SK-N-MC (cell line): ENCODE results near the gene ZNF319.

Experiments used
- EZH2 ChIP-seq: fragments of 200-600 bp; sonication (generic); IDR thresholded peaks from one replicate; pipeline ENCODE4 v1.6.1; 2017; ENCODE audit warnings: antibody characterized with exemption
- POLR2AphosphoS5 ChIP-seq: IDR thresholded peaks from 2 replicates; pipeline ENCODE4 v1.6.1; 2012; ENCODE audit warnings: mild to moderate bottlenecking, low read depth, low read length, borderline replicate concordance

DNA sequence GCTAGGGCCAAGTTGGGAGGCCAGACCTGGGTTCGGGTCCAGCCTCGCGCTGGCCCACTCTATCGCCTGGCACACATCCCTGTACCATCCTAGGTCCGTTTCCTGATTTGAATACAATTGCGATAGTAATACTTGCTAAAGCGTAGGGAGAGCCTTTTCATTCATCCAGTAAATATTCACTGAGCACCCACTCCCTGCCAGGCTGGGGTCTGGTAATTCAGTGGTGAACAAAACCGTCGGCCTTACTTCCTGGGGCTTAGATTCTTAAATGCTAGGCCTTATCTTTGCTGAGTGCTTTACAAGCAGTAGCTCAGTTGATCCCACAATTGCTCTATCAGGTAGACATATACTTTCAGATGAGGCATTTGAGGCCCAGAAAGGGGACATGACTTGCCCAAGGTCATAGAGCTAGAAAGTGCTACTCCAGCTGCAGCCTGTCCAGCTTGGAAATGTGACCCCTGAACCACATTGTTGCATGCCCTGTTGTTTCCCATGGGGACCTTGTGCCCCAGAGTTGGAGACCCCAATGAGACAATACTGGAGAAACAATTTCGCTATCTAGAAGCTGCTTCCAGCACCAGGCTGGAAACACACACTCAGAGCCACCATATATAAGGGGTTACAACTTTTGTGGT lies 1.4 kb upstream of the ZNF319 start:
- TF ChIP-seq EZH2 (no peak), POLR2AphosphoS5 (no peak)
